RWPE2 (cell line): Measurements from ENCODE around the gene RTTN.
"Not testable (repeated sequence)": the region's sequence is repeated elsewhere in the genome, so short reads cannot be mapped to it uniquely, and the experiment has no call there.

ENCODE experiments used
- ATAC-seq: fragments of 200-7000 bp; cut with Tn5 transposase; 3 replicates; pipeline ENCODE4 v1.9.1; 2021; ENCODE audit warnings: low read depth
- DNase-seq: peaks from one replicate; pipeline ENCODE4 v3.0.0-alpha.2; 2020; ENCODE audit warnings: low spot score
- H3K27ac ChIP-seq: fragments of 450-650 bp; 2 replicates; pipeline ENCODE4 v1.5.1; 2017; ENCODE audit warnings: mild to moderate bottlenecking; ENCODE audit not compliant: poor library complexity, severe bottlenecking
- H3K27me3 ChIP-seq: fragments of 250-450 bp; sonication (Bioruptor Pico); 2 replicates; pipeline ENCODE4 v1.5.1; 2021; ENCODE audit warnings: mild to moderate bottlenecking, moderate library complexity; ENCODE audit not compliant: insufficient read depth, poor library complexity, severe bottlenecking
- H3K36me3 ChIP-seq: fragments of 250-450 bp; sonication (Bioruptor Pico); 2 replicates; pipeline ENCODE4 v1.5.1; 2020; ENCODE audit warnings: low read depth, mild to moderate bottlenecking, moderate library complexity
- H3K4me1 ChIP-seq: fragments of 250-450 bp; sonication (Bioruptor Pico); 2 replicates; pipeline ENCODE4 v1.5.1; 2021; ENCODE audit warnings: mild to moderate bottlenecking, moderate library complexity; ENCODE audit not compliant: insufficient read depth, poor library complexity, severe bottlenecking
- H3K4me3 ChIP-seq: fragments of 250-450 bp; sonication (Bioruptor Pico); 2 replicates; pipeline ENCODE4 v1.5.1; 2021; ENCODE audit warnings: mild to moderate bottlenecking, moderate library complexity; ENCODE audit not compliant: severe bottlenecking
- H3K9me3 ChIP-seq: fragments of 250-450 bp; sonication (Bioruptor Pico); 2 replicates; pipeline ENCODE4 v1.5.1; 2021; ENCODE audit warnings: mild to moderate bottlenecking, moderate library complexity; ENCODE audit not compliant: severe bottlenecking
- TF ChIP-seq, protein P1 (sequence below): fragments of 450-650 bp; IDR thresholded peaks from one replicate; pipeline ENCODE4 v1.5.1; 2017; ENCODE audit warnings: mild to moderate bottlenecking, moderate library complexity; ENCODE audit not compliant: poor library complexity, severe bottlenecking

Gene RTTN

DNA sequence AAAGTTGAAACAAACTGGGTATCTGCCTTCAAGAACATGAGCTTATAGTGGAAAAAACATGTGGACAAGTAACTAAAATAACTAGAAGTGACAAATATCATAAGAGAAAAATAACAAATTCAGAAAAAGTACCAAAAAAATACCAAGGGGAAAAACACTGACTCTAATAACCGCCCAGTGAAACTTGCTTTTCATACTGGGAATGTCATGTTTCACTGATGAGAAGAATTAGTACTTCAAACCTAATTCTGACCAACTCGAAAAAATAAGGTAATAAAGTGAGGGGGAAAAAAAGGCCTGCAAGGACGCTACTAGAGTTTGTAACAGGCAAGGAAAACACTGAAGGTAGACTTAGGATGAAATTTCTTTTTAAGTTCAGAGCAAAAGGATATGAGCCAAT is 83.6 kb downstream of the RTTN start:
- no peak overlapping the region for H3K27ac ChIP-seq
- TF ChIP-seq, protein P1, sequence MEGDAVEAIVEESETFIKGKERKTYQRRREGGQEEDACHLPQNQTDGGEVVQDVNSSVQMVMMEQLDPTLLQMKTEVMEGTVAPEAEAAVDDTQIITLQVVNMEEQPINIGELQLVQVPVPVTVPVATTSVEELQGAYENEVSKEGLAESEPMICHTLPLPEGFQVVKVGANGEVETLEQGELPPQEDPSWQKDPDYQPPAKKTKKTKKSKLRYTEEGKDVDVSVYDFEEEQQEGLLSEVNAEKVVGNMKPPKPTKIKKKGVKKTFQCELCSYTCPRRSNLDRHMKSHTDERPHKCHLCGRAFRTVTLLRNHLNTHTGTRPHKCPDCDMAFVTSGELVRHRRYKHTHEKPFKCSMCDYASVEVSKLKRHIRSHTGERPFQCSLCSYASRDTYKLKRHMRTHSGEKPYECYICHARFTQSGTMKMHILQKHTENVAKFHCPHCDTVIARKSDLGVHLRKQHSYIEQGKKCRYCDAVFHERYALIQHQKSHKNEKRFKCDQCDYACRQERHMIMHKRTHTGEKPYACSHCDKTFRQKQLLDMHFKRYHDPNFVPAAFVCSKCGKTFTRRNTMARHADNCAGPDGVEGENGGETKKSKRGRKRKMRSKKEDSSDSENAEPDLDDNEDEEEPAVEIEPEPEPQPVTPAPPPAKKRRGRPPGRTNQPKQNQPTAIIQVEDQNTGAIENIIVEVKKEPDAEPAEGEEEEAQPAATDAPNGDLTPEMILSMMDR, result no peak
- H3K36me3 ChIP-seq, result peaks cover 28% of the 10 kb centered on the region
- DNase-seq (no peak), ATAC-seq (no peak)
- H3K4me1 ChIP-seq, result no peaks in the 10 kb centered on the region
- no peak overlapping the region for H3K4me3 ChIP-seq
- H3K27me3 ChIP-seq, result no peaks in the 10 kb centered on the region
- H3K9me3 ChIP-seq, result no peaks in the 10 kb centered on the region

DNA sequence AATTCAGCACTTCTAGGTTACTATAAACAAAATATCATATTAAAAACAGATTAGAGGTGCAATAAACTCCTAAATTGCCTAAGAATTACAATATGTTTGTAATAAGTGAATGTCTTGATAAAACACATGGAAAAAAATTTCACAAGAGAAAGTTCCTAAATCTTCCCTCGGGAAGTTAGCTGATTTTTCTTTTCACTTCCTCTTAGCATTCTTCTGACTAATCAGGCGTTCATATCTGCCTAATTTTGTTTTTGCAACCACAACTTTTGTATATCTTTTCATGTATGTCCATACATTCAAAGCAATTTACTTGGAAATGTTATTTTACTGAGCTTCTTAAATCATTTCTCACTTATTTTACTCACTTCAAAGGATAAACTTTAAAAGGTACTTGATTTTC is 88.5 kb downstream of the RTTN start:
- Histone ChIP-seq H3K27me3 (no peaks in the 10 kb centered on the region), H3K4me3 (no peak overlapping the region), H3K27ac (no peak overlapping the region), H3K36me3 (peaks cover 22% of the 10 kb centered on the region), H3K4me1 (no peaks in the 10 kb centered on the region), H3K9me3 (no peaks in the 10 kb centered on the region)
- TF ChIP-seq, protein P1, result no peak
- ATAC-seq, result no peak
- DNase-seq, result no peak

DNA sequence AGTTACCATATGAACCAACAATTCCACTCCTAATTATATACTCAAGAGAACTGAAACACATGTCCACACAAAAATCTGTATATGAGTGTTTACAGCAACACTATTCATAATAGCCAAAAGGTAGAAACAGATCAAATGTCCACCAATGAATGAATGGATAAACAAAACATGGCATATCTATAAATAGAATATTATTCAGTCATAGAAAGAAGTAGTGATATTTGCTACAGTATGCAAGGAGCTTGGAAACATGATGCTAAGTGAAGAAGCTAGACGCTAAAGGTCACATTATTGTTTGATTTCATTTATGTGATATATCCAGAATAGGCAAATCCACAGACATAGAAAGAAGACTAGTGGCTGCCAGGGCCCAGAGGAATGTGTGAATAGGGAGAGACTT is 92.0 kb downstream of the RTTN start:
- Histone ChIP-seq H3K4me1 (no peaks in the 10 kb centered on the region), H3K27me3 (no peaks in the 10 kb centered on the region), H3K27ac (no peak overlapping the region), H3K9me3 (no peaks in the 10 kb centered on the region), H3K4me3 (no peak overlapping the region), H3K36me3 (peaks cover 27% of the 10 kb centered on the region)
- ATAC-seq (no peak), DNase-seq (no peak)
- TF ChIP-seq, protein P1, result no peak

DNA sequence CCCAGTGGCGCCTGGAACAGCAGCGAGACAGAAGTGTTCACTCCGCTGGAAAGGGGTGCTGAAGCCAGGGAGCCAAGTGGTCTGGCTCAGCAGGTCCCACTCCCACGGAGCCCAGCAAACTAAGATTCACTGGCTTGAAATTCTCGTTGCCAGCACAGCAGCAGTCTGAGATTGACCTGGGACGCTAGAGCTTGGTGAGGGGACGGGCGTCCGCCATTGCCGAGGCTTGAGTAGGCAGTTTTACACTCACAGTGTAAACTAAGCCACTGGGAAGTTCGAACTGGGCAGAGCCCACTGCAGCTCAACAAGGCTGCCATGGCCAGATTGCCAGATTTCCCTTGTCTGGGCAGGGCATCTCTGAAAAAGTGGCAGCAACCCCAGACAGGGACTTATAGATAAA is 94.8 kb downstream of the RTTN start:
- no peak overlapping the region for H3K4me3 ChIP-seq
- H3K27ac ChIP-seq, result no peak overlapping the region
- ATAC-seq, result no peak
- H3K27me3 ChIP-seq, result no peaks in the 10 kb centered on the region
- peaks cover 53% of the 10 kb centered on the region for H3K36me3 ChIP-seq
- H3K9me3 ChIP-seq, result no peaks in the 10 kb centered on the region
- TF ChIP-seq, protein P1, result no peak
- DNase-seq, result no peak
- H3K4me1 ChIP-seq, result no peaks in the 10 kb centered on the region

DNA sequence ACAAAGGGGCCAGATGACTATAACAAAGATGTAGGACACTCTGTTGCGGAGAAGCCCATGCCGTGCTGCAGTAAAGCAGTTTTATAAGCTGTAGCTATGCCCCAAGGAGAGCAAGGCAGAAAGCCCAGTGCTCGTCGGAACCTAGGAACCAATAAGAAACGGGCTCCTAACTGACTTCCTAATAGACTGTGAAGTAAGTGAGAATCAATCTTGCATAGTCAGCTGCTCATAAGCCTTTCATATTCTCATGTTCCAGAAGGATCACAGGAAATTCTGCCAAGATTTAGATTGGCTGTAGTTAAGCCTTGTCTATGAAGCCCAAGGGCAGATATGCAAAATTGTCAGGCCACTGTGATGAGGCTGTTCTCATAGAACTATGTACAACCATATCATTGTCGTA is 98.4 kb downstream of the RTTN start:
- H3K4me1 ChIP-seq, result no peaks in the 10 kb centered on the region
- H3K27me3 ChIP-seq, result no peaks in the 10 kb centered on the region
- no peak overlapping the region for H3K4me3 ChIP-seq
- no peak for ATAC-seq
- no peak overlapping the region for H3K27ac ChIP-seq
- DNase-seq, result no peak
- peaks cover 48% of the 10 kb centered on the region for H3K36me3 ChIP-seq
- TF ChIP-seq, protein P1, result no peak
- H3K9me3 ChIP-seq, result no peaks in the 10 kb centered on the region

DNA sequence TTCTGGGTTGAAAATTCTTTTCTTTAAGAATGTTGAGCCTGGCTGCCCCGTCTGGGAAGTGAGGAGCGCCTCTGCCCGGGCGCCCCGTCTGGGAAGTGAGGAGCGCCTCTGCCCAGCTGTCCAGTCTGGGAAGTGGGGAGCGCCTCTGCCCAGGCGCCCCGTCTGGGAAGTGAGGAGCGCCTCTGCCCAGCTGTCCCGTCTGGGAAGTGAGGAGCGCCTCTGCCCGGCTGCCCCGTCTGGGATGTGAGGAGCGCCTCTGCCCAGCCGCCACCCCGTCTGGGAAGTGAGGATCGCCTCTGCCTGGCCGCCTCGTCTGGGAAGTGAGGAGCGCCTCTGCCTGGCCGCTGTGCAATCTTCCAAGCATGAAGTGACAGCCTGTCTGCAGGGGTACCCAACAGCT is 102.6 kb downstream of the RTTN start:
- not testable (repeated sequence) for ATAC-seq
- peaks cover 34% of the 10 kb centered on the region for H3K36me3 ChIP-seq

More for the DNA sequence above, 102.6 kb downstream of the RTTN start:
- H3K27me3 ChIP-seq, DNase-seq, H3K4me3 ChIP-seq, H3K4me1 ChIP-seq, H3K9me3 ChIP-seq, H3K27ac ChIP-seq: not testable (repeated sequence)
